IMR-90 (cell line): ENCODE results near the gene DENND2D. TPM values are rescaled to one million over a fixed set of nuclear protein-coding genes. Genes with fewer than 3 reads are reported as not detected.

Experiments
- ATAC-seq: fragments of 200-7000 bp; cut with Tn5 transposase; 2 replicates; pipeline ENCODE4 v1.9.1; 2020; ENCODE audit warnings: low read depth, mild to moderate bottlenecking, moderate library complexity
- BruUV-seq: library from RNA; stranded (reverse); fragments of 400-500 nt; replicated peaks from 2 replicates; lab custom pipeline; 2021; lab: Mats Ljungman, UMichigan
- CTCF ChIA-PET: fragments of 300-600 bp; formaldehyde crosslinking; extraction: SDS; loops from one replicate; lab custom pipeline; 2021; ENCODE audit warnings: antibody characterized with exemption; lab: Yijun Ruan, JAX
- POLR2A ChIA-PET: fragments of 300-600 bp; sonication (Branson Sonifier 250); formaldehyde crosslinking; loops from one replicate; lab custom pipeline; 2022; ENCODE audit warnings: antibody characterized with exemption; ENCODE audit not compliant: unreplicated experiment; lab: Charles Lee
- DNase-seq: peaks from one replicate; pipeline ENCODE4 v3.0.0; 2013
- H2AFZ ChIP-seq: replicated peaks from 2 replicates; pipeline ENCODE3; 2013; ENCODE audit warnings: low read length, mild to moderate bottlenecking; ENCODE audit not compliant: poor library complexity
- H2AK5ac ChIP-seq: 2 replicates; pipeline ENCODE4 v1.6.1; 2013; ENCODE audit warnings: low read depth, low read length, inconsistent platforms
- H2AK9ac ChIP-seq: replicated peaks from 2 replicates; pipeline ENCODE3; 2013; ENCODE audit warnings: mild to moderate bottlenecking, low read depth, low read length, moderate library complexity; ENCODE audit not compliant: poor library complexity
- H2BK120ac ChIP-seq: 2 replicates; pipeline ENCODE4 v1.6.1; 2013; ENCODE audit warnings: low read depth, low read length, inconsistent platforms
- H2BK15ac ChIP-seq: 3 replicates; pipeline ENCODE4 v1.6.1; 2013; ENCODE audit warnings: low read depth, low read length, inconsistent platforms
- H2BK20ac ChIP-seq: 2 replicates; pipeline ENCODE4 v1.6.1; 2013; ENCODE audit warnings: low read depth, mild to moderate bottlenecking, inconsistent platforms, low read length, moderate library complexity
- H2BK5ac ChIP-seq: 2 replicates; pipeline ENCODE4 v1.6.1; 2013; ENCODE audit warnings: mild to moderate bottlenecking, low read depth, low read length, inconsistent platforms; ENCODE audit not compliant: poor library complexity, severe bottlenecking
- H3K14ac ChIP-seq: replicated peaks from 2 replicates; pipeline ENCODE4 v1.6.1; 2013; ENCODE audit warnings: low read depth, low read length, inconsistent platforms
- H3K18ac ChIP-seq: 2 replicates; pipeline ENCODE4 v1.6.1; 2013; ENCODE audit warnings: low read depth, low read length, control low read depth
- H3K23ac ChIP-seq: 2 replicates; pipeline ENCODE4 v1.6.1; 2013; ENCODE audit warnings: low read depth, low read length, inconsistent platforms
- H3K27ac ChIP-seq: 2 replicates; pipeline ENCODE4 v1.5.1; 2013; ENCODE audit warnings: mild to moderate bottlenecking, control low read depth, low read length; ENCODE audit not compliant: insufficient read depth
- H3K27me3 ChIP-seq: 2 replicates; pipeline ENCODE4 v1.6.1; 2013; ENCODE audit warnings: low read length; ENCODE audit not compliant: control insufficient read depth, insufficient read depth
- H3K36me3 ChIP-seq: 2 replicates; pipeline ENCODE4 v1.6.1; 2013; ENCODE audit warnings: low read length, mixed read lengths; ENCODE audit not compliant: control insufficient read depth, insufficient read depth
- H3K4ac ChIP-seq: 2 replicates; pipeline ENCODE4 v1.6.1; 2013; ENCODE audit warnings: low read depth, low read length, inconsistent platforms
- H3K4me1 ChIP-seq: 2 replicates; pipeline ENCODE4 v1.6.1; 2013; ENCODE audit warnings: low read length, mixed read lengths; ENCODE audit not compliant: control insufficient read depth, insufficient read depth
- H3K4me2 ChIP-seq: 2 replicates; pipeline ENCODE4 v1.6.1; 2013; ENCODE audit warnings: low read depth, mild to moderate bottlenecking, control low read depth, low read length, moderate library complexity
- H3K4me3 ChIP-seq: 2 replicates; pipeline ENCODE4 v1.5.1; 2013; ENCODE audit warnings: low read depth, mild to moderate bottlenecking, control low read depth, low read length, moderate library complexity; ENCODE audit not compliant: insufficient read depth
- H3K56ac ChIP-seq: 2 replicates; pipeline ENCODE4 v1.6.1; 2013; ENCODE audit warnings: low read length, inconsistent platforms; ENCODE audit not compliant: insufficient read depth; ENCODE audit errors: extremely low read depth
- H3K79me1 ChIP-seq, 2 experiments: 2 replicates each; pipeline ENCODE4 v1.6.1; 2013; ENCODE audit warnings: low read length in 2 of 2, inconsistent platforms in 1 of 2, low read depth in 1 of 2
- H3K9ac ChIP-seq: 2 replicates; pipeline ENCODE4 v1.6.1; 2013; ENCODE audit warnings: low read depth, low read length, control low read depth
- H3K9me1 ChIP-seq: 2 replicates; pipeline ENCODE4 v1.6.1; 2013; ENCODE audit warnings: low read length, inconsistent platforms; ENCODE audit not compliant: insufficient read depth
- H3K9me3 ChIP-seq: 2 replicates; pipeline ENCODE4 v1.6.1; 2013; ENCODE audit warnings: low read length; ENCODE audit not compliant: control insufficient read depth, insufficient read depth
- H4K20me1 ChIP-seq: 2 replicates; pipeline ENCODE4 v1.6.1; 2013; ENCODE audit warnings: low read length, inconsistent platforms; ENCODE audit not compliant: insufficient read depth
- H4K5ac ChIP-seq: 2 replicates; pipeline ENCODE4 v1.6.1; 2013; ENCODE audit warnings: mild to moderate bottlenecking, low read depth, low read length, control low read depth
- H4K8ac ChIP-seq, 2 experiments: 2 replicates each; pipeline ENCODE4 v1.6.1; 2013; ENCODE audit warnings: low read depth in 2 of 2, low read length in 2 of 2, control low read depth in 1 of 2, inconsistent platforms in 1 of 2
- H4K91ac ChIP-seq: 2 replicates; pipeline ENCODE4 v1.6.1; 2013; ENCODE audit warnings: low read depth, low read length, inconsistent platforms; ENCODE audit not compliant: insufficient read depth
- BHLHE40 ChIP-seq: fragments of 150-350 bp; IDR thresholded peaks from 2 replicates; pipeline ENCODE4 v1.6.1; 2016; ENCODE audit warnings: mild to moderate bottlenecking, low read depth, low read length
- CEBPB ChIP-seq: IDR thresholded peaks from 2 replicates; pipeline ENCODE4 v1.6.1; 2012; ENCODE audit warnings: low read depth, low read length, improper control_type of control experiment
- CHD1 ChIP-seq: IDR thresholded peaks from 2 replicates; pipeline ENCODE4 v1.6.1; 2012; ENCODE audit warnings: low read depth, low read length, improper control_type of control experiment
- FOS ChIP-seq: fragments of 150-350 bp; IDR thresholded peaks from 2 replicates; pipeline ENCODE4 v1.6.1; 2016; ENCODE audit warnings: low read depth, low read length
- MAFK ChIP-seq: IDR thresholded peaks from 2 replicates; pipeline ENCODE4 v1.6.1; 2012; ENCODE audit warnings: low read depth, low read length, improper control_type of control experiment
- MAZ ChIP-seq: IDR thresholded peaks from 2 replicates; pipeline ENCODE4 v1.6.1; 2012; ENCODE audit warnings: low read depth, mild to moderate bottlenecking, low read length, improper control_type of control experiment, moderate library complexity, borderline replicate concordance
- NFE2L2 ChIP-seq: fragments of 150-350 bp; IDR thresholded peaks from 2 replicates; pipeline ENCODE4 v1.6.1; 2016; ENCODE audit warnings: low read depth, mild to moderate bottlenecking, low read length
- RAD21 ChIP-seq: IDR thresholded peaks from 2 replicates; pipeline ENCODE4 v1.6.1; 2012; ENCODE audit warnings: low read length, improper control_type of control experiment
- RCOR1 ChIP-seq: IDR thresholded peaks from 2 replicates; pipeline ENCODE4 v1.6.1; 2012; ENCODE audit warnings: mild to moderate bottlenecking, low read length, improper control_type of control experiment; ENCODE audit not compliant: insufficient replicate concordance
- RFX5 ChIP-seq: IDR thresholded peaks from 2 replicates; pipeline ENCODE4 v1.8.0; 2012; ENCODE audit warnings: low read depth, mild to moderate bottlenecking, low read length, moderate library complexity
- SMC3 ChIP-seq: fragments of 150-350 bp; IDR thresholded peaks from 2 replicates; pipeline ENCODE4 v1.6.1; 2016; ENCODE audit warnings: low read depth, mild to moderate bottlenecking, antibody characterized with exemption, low read length, moderate library complexity
- WGBS, 2 experiments: methylation state at CpG; one replicate each; pipeline versions ENCODE4 v1.1.5 to v1.1.7; 2013; ENCODE audit warnings: missing lambda C conversion rate in 2 of 2; ENCODE audit not compliant: insufficient read length in 1 of 2; ENCODE audit errors: extremely low coverage in 2 of 2; 5-methylcytosine and 5-hydroxymethylcytosine counted together
- dilution Hi-C: fragments of 300-500 bp; cut with HindIII; formaldehyde crosslinking; loops from one replicate; pipeline ENCODE4 v1.14.3; 2018; ENCODE audit warnings: low sequenced_read_pairs; ENCODE audit not compliant: unreplicated experiment
- in situ Hi-C: fragments of 300-500 bp; cut with MboI; formaldehyde crosslinking; loops from 3 replicates; pipeline ENCODE4 v1.14.3; 2019; ENCODE audit warnings: low sequenced_read_pairs, inconsistent platforms, mixed read lengths
- intact Hi-C: fragments of 100-400 bp; cut with micrococcal nuclease; formaldehyde crosslinking; loops from 2 replicates; pipeline ENCODE4 v1.10.0; 2022
- polyA plus RNA-seq, 3 experiments: library from polyadenylated mRNA; depleted of rRNA; stranded (reverse); fragments of >200 nt; gene quantifications; 2 replicates each; pipeline ENCODE4 v1.2.3, GENCODE V29; 2012; ENCODE audit warnings: low replicate concordance in 1 of 3
- total RNA-seq: library from RNA; depleted of rRNA; stranded (reverse); fragments of >200 nt; gene quantifications from 2 replicates; pipeline ENCODE4 v1.2.3, GENCODE V29; 2012
- TF ChIP-seq, protein P1 (sequence below): conservative IDR thresholded peaks from 2 replicates; pipeline ENCODE4 v1.5.1; 2012; ENCODE audit warnings: mild to moderate bottlenecking, low read depth, low read length, improper control_type of control experiment
- TF ChIP-seq, protein P2 (sequence below): fragments of 150-350 bp; IDR thresholded peaks from 2 replicates; pipeline ENCODE4 v1.6.1; 2016; ENCODE audit warnings: low read depth, mild to moderate bottlenecking, low read length, moderate library complexity, borderline replicate concordance
- TF ChIP-seq, protein P3 (sequence below): fragments of 150-350 bp; IDR thresholded peaks from 2 replicates; pipeline ENCODE4 v1.6.1; 2017; ENCODE audit warnings: mild to moderate bottlenecking, antibody characterized with exemption, low read length, low read depth

DENND2D gene
- total and polyA plus RNA-seq, 2 of the 4 experiments (the other 2 are of a cell fraction) = 0.86 to 0.90 TPM

- no TSS peak for BruUV-seq
Measured at GRCh38 chr1:111148376-111148881, 52.0 kb downstream of the DENND2D start.

More at GRCh38 chr1:111148376-111148881, 52.0 kb downstream of the DENND2D start:
- no CpG with 5 or more reads among the region's 2 CpGs for WGBS, 2 experiments
- CTCF ChIA-PET = no interaction called here
- H3K27ac ChIP-seq = no peak overlapping the region
- H2AK9ac ChIP-seq = no peak overlapping the region
- H3K79me1 ChIP-seq = peaks cover 15 to 22% of the 10 kb centered on the region in 2 experiments
- ATAC-seq (no peak), DNase-seq (no peak)
- no peaks in the 10 kb centered on the region for H3K4me1 ChIP-seq
- no peak overlapping the region for H4K8ac ChIP-seq
- dilution Hi-C loops = no loop called here
- H3K23ac ChIP-seq = no peak overlapping the region
- H3K9me1 ChIP-seq = peaks cover 3% of the 10 kb centered on the region; the same call in 1 of the 2 replicates
- no peak overlapping the region for H4K5ac ChIP-seq
- no peak overlapping the region for H2BK120ac ChIP-seq
- no peak overlapping the region for H2BK20ac ChIP-seq
- no peak overlapping the region for H3K18ac ChIP-seq
- no peak overlapping the region for H3K9ac ChIP-seq
- in situ Hi-C loops = no loop called here
- POLR2A ChIA-PET = no interaction called here
- TF ChIP-seq NFE2L2 (no peak), FOS (no peak), RCOR1 (no peak), SMC3 (no peak), RAD21 (no peak), RFX5 (no peak), MAFK (no peak), CEBPB (no peak), MAZ (no peak), CHD1 (no peak), BHLHE40 (no peak)
- TF ChIP-seq, protein P1, sequence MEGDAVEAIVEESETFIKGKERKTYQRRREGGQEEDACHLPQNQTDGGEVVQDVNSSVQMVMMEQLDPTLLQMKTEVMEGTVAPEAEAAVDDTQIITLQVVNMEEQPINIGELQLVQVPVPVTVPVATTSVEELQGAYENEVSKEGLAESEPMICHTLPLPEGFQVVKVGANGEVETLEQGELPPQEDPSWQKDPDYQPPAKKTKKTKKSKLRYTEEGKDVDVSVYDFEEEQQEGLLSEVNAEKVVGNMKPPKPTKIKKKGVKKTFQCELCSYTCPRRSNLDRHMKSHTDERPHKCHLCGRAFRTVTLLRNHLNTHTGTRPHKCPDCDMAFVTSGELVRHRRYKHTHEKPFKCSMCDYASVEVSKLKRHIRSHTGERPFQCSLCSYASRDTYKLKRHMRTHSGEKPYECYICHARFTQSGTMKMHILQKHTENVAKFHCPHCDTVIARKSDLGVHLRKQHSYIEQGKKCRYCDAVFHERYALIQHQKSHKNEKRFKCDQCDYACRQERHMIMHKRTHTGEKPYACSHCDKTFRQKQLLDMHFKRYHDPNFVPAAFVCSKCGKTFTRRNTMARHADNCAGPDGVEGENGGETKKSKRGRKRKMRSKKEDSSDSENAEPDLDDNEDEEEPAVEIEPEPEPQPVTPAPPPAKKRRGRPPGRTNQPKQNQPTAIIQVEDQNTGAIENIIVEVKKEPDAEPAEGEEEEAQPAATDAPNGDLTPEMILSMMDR = no peak
- TF ChIP-seq, protein P2, sequence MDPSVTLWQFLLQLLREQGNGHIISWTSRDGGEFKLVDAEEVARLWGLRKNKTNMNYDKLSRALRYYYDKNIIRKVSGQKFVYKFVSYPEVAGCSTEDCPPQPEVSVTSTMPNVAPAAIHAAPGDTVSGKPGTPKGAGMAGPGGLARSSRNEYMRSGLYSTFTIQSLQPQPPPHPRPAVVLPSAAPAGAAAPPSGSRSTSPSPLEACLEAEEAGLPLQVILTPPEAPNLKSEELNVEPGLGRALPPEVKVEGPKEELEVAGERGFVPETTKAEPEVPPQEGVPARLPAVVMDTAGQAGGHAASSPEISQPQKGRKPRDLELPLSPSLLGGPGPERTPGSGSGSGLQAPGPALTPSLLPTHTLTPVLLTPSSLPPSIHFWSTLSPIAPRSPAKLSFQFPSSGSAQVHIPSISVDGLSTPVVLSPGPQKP = no peak
- TF ChIP-seq, protein P3, sequence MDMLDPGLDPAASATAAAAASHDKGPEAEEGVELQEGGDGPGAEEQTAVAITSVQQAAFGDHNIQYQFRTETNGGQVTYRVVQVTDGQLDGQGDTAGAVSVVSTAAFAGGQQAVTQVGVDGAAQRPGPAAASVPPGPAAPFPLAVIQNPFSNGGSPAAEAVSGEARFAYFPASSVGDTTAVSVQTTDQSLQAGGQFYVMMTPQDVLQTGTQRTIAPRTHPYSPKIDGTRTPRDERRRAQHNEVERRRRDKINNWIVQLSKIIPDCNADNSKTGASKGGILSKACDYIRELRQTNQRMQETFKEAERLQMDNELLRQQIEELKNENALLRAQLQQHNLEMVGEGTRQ = no peak
- no peak overlapping the region for H3K4me3 ChIP-seq
- no peak overlapping the region for H2BK5ac ChIP-seq
- no peaks in the 10 kb centered on the region for H3K9me3 ChIP-seq
- no peak overlapping the region for H3K4me2 ChIP-seq
- no peaks in the 10 kb centered on the region for H3K27me3 ChIP-seq
- H2BK15ac ChIP-seq = no peak overlapping the region
- no peak overlapping the region for H4K91ac ChIP-seq
- no peak overlapping the region for H3K56ac ChIP-seq
- no peak overlapping the region for H2AK5ac ChIP-seq
- H3K36me3 ChIP-seq = peaks cover 21% of the 10 kb centered on the region
- intact Hi-C loops = loop anchor here (5.0 to 10.0 kb wide), 2 partner anchors 34 to 196 kb away; no protein-coding TSS in a partner anchor
- H3K4ac ChIP-seq = no peak overlapping the region
- H2AFZ ChIP-seq = no peak overlapping the region
- peaks cover 5% of the 10 kb centered on the region; the same call in 1 of the 2 replicates for H4K20me1 ChIP-seq
- H3K14ac ChIP-seq = no peak overlapping the region
